Osteocyte (in vitro differentiated cells): ENCODE measurements around the gene PCMT1. TPM values are rescaled to one million over a fixed set of nuclear protein-coding genes. Genes with fewer than 3 reads are reported as not detected.
A peak's percentile ranks its signal among the peaks of the same experiment; 100 is the strongest.
"Not testable (repeated sequence)": the region's sequence is repeated elsewhere in the genome, so short reads cannot be mapped to it uniquely, and the experiment has no call there.

Experiments
- DNase-seq: peaks from one replicate; pipeline ENCODE4 v3.0.0; 2021; ENCODE audit warnings: mixed read lengths; ENCODE audit not compliant: unreplicated experiment; ENCODE audit errors: extremely low spot score
- H3K27ac Mint-ChIP-seq: one replicate; pipeline ENCODE4 v1.8.0; 2021; ENCODE audit warnings: mild to moderate bottlenecking, mixed read lengths; ENCODE audit not compliant: unreplicated experiment
- H3K27me3 Mint-ChIP-seq: one replicate; pipeline ENCODE4 v1.8.0; 2021; ENCODE audit warnings: mixed read lengths; ENCODE audit not compliant: unreplicated experiment
- H3K36me3 Mint-ChIP-seq: one replicate; pipeline ENCODE4 v1.8.0; 2021; ENCODE audit warnings: mixed read lengths; ENCODE audit not compliant: unreplicated experiment
- H3K4me1 Mint-ChIP-seq: one replicate; pipeline ENCODE4 v1.8.0; 2021; ENCODE audit warnings: mixed read lengths; ENCODE audit not compliant: unreplicated experiment
- H3K4me3 Mint-ChIP-seq: one replicate; pipeline ENCODE4 v1.8.0; 2021; ENCODE audit warnings: mild to moderate bottlenecking, moderate library complexity, mixed read lengths; ENCODE audit not compliant: unreplicated experiment
- H3K9me3 Mint-ChIP-seq: one replicate; pipeline ENCODE4 v1.8.0; 2021; ENCODE audit warnings: mixed read lengths; ENCODE audit not compliant: unreplicated experiment
- total RNA-seq: library from RNA; stranded (reverse); gene quantifications from 2 replicates; pipeline ENCODE4 v1.2.1, GENCODE V29; 2021
- TF ChIP-seq, protein P1 (sequence below): fragments of 200-600 bp; sonication (generic); IDR thresholded peaks from 2 replicates; pipeline ENCODE4 v1.5.0; 2021; ENCODE audit warnings: antibody characterized with exemption, mild to moderate bottlenecking, moderate library complexity

The PCMT1 gene
- total RNA-seq, 1 donor from 2014 or later = 75.8 TPM

DNA sequence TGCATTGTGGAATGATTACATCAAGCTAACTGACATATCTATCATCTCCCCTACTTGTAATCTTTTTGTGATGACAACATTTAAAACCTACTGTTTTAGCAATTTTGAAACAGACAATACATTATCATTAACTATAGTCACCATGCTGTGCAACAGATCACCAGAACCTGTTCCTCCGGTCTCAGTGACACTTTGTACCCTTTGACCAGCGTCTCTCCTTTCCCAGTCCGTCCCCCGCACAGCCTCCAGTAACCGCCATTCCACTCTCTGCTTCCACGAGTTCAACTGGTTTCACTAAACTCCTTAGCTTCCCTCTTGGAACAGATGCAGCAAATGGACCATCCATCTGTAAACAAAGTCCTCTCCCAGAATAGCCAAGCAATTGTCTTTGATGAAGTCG lies 92.8 kb downstream of the PCMT1 start:
- Mint-ChIP-seq H3K4me1 (peaks cover 32% of the 10 kb centered on the region), H3K27me3 (no peaks in the 10 kb centered on the region), H3K9me3 (no peaks in the 10 kb centered on the region), H3K36me3 (peaks cover 19% of the 10 kb centered on the region), H3K4me3 (no peak overlapping the region), H3K27ac (no peak overlapping the region)
- no peak for DNase-seq
- TF ChIP-seq, protein P1, sequence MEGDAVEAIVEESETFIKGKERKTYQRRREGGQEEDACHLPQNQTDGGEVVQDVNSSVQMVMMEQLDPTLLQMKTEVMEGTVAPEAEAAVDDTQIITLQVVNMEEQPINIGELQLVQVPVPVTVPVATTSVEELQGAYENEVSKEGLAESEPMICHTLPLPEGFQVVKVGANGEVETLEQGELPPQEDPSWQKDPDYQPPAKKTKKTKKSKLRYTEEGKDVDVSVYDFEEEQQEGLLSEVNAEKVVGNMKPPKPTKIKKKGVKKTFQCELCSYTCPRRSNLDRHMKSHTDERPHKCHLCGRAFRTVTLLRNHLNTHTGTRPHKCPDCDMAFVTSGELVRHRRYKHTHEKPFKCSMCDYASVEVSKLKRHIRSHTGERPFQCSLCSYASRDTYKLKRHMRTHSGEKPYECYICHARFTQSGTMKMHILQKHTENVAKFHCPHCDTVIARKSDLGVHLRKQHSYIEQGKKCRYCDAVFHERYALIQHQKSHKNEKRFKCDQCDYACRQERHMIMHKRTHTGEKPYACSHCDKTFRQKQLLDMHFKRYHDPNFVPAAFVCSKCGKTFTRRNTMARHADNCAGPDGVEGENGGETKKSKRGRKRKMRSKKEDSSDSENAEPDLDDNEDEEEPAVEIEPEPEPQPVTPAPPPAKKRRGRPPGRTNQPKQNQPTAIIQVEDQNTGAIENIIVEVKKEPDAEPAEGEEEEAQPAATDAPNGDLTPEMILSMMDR = no peak

DNA sequence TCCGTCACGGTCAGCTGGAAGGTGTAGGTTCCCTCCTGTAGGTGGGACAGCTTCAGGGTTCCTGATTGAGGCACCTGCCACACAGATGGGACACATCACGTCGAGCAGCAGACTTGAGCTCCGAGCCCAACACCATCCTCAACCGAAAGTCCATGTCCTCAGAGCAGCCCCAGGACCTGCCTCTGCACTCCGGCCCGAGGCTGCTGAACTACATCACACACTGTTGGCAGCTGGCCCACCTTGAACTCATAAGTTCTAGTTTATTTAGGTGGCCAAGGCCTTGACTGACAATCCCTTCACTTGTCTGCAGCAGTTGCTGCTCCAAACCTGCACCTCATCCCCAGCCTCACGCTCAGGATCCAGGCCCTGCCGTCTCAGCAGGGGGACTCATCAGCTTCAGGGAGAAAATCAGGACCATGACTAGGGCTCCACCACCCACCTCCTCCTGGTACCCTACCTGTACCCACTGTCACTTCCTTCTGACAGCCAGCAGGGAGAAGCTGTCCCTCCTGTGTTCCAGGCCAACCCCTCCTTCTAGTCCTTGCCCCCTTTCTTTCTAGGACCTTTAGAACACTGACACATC lies 93.6 kb downstream of the PCMT1 start:
- TF ChIP-seq, protein P1 = no peak
- H3K27me3 Mint-ChIP-seq = no peaks in the 10 kb centered on the region
- no peaks in the 10 kb centered on the region for H3K9me3 Mint-ChIP-seq
- no peak overlapping the region for H3K27ac Mint-ChIP-seq
- H3K4me1 Mint-ChIP-seq = peaks cover 38% of the 10 kb centered on the region
- no peak overlapping the region for H3K4me3 Mint-ChIP-seq
- peak; percentile 75 for DNase-seq
- peaks cover 19% of the 10 kb centered on the region for H3K36me3 Mint-ChIP-seq

DNA sequence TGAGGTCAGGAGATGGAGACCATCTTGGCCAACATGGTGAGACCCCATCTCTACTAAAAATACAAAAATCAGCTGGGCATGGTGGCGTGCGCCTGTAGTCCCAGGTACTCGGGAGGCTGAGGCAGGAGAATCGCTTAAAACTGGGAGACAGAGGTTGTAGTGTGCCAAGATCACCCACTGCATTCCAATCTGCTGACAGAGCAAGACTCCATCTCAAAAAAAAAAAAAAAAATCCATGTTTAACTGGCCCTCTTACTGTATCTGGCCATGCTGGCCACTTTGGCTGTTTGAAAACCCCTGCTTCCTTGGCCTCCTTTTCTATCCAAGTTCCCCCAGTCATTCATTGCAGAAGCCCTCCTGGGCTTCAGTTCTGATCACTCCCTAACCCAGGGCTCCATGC lies 94.5 kb downstream of the PCMT1 start:
- Mint-ChIP-seq H3K4me1 (peaks cover 42% of the 10 kb centered on the region), H3K36me3 (peaks cover 18% of the 10 kb centered on the region)
- not testable (repeated sequence) for H3K9me3 Mint-ChIP-seq, H3K4me3 Mint-ChIP-seq, H3K27me3 Mint-ChIP-seq, H3K27ac Mint-ChIP-seq
- peak; percentile 38 for DNase-seq

DNA sequence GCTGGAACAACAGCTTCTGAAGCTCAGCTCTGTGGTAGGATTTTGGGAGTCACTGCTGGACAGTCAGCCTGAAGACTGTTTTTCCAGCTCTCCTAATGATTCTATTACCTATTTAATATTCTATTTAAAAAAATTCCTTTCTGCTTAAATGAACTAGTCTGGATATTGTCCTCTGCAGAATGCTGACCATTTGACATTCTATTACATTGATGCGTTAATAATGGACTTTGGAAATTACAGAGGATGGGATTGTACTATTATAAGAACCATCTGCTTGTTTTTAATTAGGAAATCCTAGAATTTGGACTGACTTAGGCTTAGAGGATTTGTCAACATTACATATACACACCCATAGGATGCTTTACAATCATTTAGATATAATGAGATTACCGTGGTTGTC lies 94.9 kb downstream of the PCMT1 start:
- peaks cover 42% of the 10 kb centered on the region for H3K4me1 Mint-ChIP-seq
- TF ChIP-seq, protein P1 = no peak
- no peak for DNase-seq
- no peak overlapping the region for H3K4me3 Mint-ChIP-seq
- H3K9me3 Mint-ChIP-seq = no peaks in the 10 kb centered on the region
- H3K27me3 Mint-ChIP-seq = no peaks in the 10 kb centered on the region
- peaks cover 17% of the 10 kb centered on the region for H3K36me3 Mint-ChIP-seq
- H3K27ac Mint-ChIP-seq = no peak overlapping the region

DNA sequence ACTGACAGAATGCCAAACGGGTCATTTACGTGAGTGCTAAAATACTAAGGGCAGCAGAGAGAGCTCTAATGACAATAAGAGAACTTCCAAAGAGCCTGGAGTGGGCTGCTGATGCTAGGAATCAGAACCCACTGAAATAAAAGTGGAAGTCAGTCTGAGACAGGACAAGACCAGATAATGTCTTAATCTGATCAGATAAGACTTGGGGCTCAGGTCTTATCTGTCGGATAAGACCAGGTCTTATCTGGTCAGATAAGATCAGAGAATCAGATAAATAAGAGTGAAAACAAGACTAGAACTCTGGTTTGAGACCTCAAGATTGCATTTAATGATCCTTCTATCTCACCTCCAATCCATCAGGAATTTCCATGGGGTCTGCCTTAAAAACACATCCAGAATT lies 96.0 kb downstream of the PCMT1 start:
- peaks cover 40% of the 10 kb centered on the region for H3K4me1 Mint-ChIP-seq
- TF ChIP-seq, protein P1 = no peak
- H3K27me3 Mint-ChIP-seq = no peaks in the 10 kb centered on the region
- peak overlapping the region; percentile 78 for H3K27ac Mint-ChIP-seq
- peaks cover 19% of the 10 kb centered on the region for H3K36me3 Mint-ChIP-seq
- no peak overlapping the region for H3K4me3 Mint-ChIP-seq
- H3K9me3 Mint-ChIP-seq = no peaks in the 10 kb centered on the region
- no peak for DNase-seq

DNA sequence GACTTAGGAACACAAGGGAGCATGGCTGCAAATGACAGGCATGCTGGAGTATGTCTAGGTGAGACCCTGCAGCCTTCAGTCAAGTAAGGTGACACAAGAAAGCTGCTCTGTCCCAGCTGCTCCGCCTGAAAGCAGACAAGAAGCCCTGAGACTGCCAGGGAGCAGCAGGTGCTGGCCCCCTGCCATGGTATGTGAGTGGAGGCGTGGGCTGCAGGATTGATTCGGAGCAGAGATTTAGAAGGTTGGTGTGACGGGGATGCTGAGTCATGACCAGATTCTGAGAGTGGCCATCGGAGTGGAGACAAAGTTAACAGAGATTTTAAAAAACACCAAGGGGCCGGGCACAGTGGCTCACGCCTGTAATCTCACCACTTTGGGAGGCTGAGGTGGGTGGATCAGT lies 96.8 kb downstream of the PCMT1 start:
- TF ChIP-seq, protein P1 = no peak
- Mint-ChIP-seq H3K27ac (peak overlapping the region; percentile 78), H3K4me1 (peaks cover 38% of the 10 kb centered on the region), H3K9me3 (no peaks in the 10 kb centered on the region), H3K4me3 (no peak overlapping the region), H3K36me3 (peaks cover 20% of the 10 kb centered on the region), H3K27me3 (no peaks in the 10 kb centered on the region)
- DNase-seq = no peak
